Measurements from ENCODE around the gene GID4.
"Not testable (repeated sequence)": the region's sequence is repeated elsewhere in the genome, so short reads cannot be mapped to it uniquely, and the experiment has no call there.

Gene GID4

GRCh38 chr17:18038861-18039534 is at the start of gene GID4, which contains the start of gene ATPAF2:
Gene GID4 (plus strand): TSS chr17:18039408. CDS start chr17:18039465, 57 bp downstream.
Gene ATPAF2 (minus strand): TSS chr17:18039168. CDS start chr17:18039013, 155 bp downstream.
- DNase-seq: peak; percentile 94

- DNase-seq: no peak
These were observed 49.6 kb upstream of the GID4 start for GRCh38 chr17:17989618-17990017.

GRCh38 chr17:17990282-17990681 is 48.9 kb upstream of the GID4 start:
- DNase-seq: no peak

DNA sequence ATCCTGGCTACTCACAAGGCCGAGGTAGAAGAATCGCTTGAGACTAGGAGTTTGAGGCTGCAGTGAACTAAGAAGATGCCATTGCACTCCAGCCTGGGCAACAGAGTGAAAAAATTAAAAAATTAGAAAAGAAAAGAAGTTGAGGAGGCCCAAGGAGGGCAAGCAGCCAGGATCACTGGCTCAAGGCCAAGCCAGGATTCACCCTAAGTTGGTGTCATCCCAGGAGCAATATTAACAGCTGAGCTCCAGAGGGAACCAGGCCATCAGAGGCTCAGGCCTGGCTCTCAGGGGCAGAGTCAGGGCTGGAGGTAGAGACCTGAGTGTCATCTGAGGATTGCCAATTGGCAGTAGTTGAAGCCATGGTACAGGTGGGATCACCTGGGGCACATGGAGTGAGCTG is 45.8 kb upstream of the GID4 start:
- DNase-seq: no peak

DNA sequence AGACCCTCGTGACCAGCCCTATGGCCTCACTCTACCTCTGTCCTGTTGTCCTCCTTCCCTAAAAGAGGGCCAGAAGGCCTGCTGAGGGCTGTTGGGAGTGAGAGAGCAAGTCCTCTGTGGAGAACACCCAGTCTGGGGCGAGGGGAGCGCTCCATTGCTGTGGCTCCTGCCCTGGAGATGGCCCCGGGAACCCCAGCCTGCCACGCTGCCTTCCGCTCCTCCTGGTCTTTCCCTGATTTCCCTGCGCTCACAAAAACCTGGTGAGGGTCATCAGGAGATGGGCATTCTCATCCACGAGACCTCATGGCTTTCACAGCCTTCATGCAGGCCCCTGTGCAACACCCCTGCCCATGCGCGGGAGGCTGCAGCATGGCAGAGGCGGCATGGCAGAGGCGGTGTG is 45.4 kb upstream of the GID4 start:
- no peak for DNase-seq

DNA sequence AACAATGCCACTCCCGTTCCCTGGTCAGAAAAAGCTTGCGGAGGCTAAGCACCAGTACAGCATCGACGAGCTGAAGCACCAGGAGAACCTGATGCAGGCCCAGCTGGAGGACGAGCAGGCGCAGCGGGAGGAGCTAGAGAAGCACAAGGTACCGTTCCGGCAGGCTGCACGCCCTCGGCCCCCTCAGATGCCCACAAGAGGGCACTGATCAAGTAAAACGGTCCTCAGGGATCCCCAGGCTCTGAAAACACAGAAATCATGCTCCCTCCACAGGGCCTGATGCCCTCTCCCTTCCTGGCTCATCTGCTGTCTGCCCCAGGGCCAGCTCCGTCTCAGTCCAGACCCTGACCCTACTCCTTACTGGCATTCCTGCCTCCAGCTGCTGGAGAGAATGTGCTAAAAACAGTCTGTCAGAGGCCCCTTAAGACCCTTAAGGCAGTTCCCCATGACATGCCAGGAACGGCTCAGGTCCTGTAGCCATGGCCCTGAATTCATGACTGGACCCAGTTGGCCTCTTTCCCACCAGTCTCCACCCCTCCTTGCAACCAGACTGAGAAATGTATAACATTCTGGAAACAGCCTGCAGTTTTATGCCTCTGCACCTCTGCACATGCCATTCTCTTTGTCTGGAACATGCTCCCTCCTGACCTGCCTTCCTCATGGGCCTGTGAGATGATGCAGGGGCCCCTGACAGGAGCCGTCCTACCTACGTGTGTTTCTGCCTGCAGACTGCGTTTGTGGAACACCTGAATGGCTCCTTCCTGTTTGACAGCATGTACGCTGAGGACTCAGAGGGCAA is 44.7 kb upstream of the GID4 start:
- no peak for DNase-seq

GRCh38 chr17:17995887-17996286 is 43.3 kb upstream of the GID4 start:
- not testable (repeated sequence) for DNase-seq

DNA sequence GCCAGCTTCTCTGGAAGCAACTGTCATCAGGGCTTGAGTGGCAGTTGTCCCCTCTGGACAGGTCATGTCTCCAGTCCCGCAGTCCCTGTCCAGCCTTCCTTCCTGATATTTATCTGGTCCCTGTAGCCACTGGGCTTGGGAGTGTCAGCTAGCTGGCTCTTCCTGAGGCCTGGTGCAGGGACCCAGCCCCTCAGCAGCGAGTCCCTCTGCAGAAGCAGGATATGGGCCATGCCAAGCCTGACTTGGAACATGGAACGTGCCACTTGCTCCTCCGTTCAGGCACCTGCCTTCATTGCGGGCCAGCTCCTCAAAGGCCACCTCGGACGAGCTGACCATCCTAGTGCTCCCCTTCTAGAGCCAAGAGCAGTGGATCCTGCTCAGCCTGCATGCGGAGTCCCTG is 40.3 kb upstream of the GID4 start:
- DNase-seq: no peak

DNA sequence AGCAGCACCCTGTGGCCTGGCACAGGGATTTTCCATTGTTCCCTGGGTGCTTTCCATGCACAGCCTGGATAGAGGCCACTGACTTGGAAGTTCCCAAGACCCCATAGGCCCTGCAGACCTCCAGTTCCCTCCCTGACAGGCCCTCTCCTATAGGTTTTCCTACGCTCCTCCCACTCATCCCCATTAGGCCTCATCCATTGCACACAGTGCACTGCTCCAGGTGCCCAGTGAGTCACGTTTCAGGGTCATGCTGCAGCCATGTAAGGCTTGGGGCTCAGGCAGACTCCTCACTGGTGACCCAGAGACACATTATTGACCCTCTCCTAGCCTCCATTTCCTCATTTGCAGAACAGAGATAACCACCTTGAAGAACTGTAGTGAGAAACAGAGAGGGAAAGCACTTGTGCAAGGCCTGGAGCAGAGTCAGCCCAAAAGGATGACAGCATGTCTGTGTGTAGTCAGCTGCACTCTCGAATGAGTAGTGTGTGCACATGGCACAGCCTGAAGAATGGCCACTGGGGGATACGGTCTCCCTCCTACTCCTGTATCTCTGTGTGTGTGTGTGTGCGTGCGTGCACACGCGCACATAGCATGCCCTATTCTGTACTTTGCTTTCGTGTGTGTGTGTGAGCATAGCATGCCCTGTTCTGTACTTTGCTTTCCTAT is 39.7 kb upstream of the GID4 start:
- no peak for DNase-seq

DNA sequence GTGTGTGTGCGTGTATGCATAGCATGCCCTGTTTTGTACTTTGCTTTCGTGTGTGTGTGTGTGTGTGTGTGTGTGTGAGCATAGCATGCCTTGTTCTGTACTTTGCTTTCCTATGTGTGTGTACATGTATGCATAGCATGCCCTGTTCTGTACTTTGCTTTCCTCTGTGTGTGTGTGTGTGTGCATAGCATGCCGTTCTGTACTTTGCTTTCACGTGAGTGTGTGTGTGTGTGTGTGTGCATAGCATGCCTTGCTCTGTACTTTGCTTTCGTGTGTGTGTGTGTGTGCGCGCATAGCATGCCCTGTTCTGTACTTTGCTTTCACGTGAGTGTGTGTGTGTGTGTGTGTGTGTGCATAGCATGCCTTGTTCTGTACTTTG is 39.2 kb upstream of the GID4 start:
- no peak for DNase-seq

- no peak for DNase-seq
These were observed 37.0 kb upstream of the GID4 start for GRCh38 chr17:18002171-18002570.

DNA sequence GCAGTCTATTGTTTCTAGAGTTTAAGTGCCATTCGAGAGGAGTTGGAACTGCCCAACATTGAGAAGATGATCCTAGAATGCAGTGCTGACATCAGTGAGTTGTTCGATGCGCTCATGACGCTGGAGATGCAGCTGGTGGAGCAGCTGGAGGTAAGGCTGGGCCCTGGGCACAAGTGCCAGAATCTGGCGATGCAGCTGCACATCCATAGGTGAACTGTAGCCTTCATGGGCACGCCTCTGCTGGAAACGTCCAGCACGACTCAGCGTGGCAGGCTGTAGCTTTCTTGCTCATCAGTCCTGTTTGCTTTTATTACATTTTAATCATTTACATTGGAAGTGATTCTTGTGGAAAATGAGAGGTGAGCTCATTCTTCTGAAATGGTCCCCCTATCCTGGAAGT is 34.9 kb upstream of the GID4 start:
- DNase-seq: no peak

- no peak for DNase-seq
These were observed 34.3 kb upstream of the GID4 start for GRCh38 chr17:18004884-18005305.

DNA sequence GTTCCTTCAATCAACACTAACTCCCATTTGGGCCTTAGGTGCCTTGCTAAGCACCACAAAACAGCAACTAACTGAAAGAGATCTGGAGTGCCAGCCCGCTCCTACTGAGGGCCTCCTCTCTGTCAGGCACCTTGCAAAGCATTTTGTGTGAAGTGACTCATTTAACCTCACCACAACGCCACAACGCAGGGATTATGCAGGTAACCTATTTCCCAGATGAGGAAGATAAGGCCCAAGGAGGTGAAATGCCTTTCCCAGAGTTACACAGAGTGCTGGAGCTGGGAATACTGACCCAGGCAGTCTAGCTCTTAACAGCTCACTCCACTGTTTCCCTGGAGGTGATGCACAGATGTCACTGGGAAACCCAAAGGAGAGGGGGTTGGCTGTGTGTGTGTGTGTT is 33.7 kb upstream of the GID4 start:
- DNase-seq: no peak

- DNase-seq: no peak
These were observed 32.5 kb upstream of the GID4 start for GRCh38 chr17:18006495-18007239.

DNA sequence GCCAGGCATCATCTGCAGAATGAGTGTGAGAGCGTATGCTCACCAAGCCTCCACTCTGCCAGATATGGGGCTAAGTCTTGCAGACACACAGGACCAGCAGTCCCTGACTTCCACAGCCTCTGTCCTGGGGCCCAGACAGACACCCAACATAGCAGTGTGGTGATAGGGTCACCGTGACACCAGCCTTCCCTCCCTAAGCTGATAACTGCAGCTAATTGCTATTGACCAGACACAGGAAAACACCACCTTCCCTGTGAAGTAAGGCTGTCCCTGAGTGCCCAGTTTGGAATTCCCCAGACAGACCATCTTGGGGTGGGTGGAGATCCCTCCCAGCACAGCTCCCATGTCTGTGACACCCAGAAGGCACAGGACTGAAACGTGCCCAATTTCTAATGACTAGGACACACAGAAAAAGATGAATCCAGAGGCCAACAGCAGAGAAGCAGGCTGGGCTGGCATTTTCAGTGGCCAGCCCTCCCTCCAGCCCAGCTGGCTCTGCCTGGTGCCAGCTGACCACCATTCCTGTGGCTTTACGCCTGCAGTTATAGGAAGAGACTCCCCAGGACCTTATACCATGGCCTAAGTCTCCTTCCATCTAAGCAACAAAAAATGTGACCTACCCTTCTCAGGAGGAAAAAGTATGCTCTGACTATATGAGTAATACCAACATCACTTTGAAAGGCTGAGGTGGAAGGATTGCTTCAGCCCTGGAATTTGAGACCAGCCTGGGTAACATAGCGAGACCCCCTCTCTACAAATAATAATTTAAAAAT is 30.5 kb upstream of the GID4 start:
- DNase-seq: no peak

DNA sequence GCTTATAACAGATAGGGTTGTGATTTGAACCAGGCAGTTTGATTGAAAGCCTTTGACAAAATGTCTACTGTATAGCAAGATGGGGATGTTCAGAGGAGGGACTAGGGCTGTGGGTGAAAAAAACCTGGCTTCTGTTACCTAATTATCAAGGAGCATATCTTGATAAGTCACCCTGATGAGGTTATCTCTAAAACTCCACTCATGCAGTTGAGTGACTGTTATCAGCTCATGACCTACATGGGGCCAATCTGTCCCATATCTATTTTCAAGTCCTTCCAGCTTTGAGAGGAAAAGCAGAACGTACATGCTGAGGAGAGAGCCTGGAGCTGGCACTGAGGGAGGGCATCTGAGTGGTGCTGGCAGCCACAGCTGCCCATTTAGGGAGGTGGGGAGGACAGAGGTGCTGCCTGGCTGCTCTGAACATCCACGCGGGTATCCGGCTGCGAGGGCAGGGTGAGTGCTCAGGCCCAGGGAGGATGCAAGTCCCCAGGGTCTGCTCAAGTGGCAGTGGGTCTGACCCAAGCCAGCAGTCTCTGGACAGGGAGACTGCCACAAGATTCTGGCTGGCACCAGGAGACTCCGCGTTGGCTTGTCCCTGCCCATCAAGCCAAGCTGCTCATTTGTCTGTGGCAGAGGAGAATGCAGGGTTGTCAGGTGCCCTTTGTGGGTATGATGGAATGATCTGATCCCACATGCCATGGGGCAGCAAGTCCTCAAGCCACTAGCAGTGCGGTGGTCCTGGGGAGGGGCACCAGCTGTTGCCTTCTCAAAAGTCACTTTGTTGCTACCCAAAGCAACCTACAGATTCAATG is 29.4 kb upstream of the GID4 start:
- no peak for DNase-seq

GRCh38 chr17:18011286-18011685 is 27.9 kb upstream of the GID4 start:
- DNase-seq: no peak

GRCh38 chr17:18014006-18014405 is 25.2 kb upstream of the GID4 start:
- no peak for DNase-seq

GRCh38 chr17:18015593-18015992 is 23.6 kb upstream of the GID4 start:
- DNase-seq: no peak

DNA sequence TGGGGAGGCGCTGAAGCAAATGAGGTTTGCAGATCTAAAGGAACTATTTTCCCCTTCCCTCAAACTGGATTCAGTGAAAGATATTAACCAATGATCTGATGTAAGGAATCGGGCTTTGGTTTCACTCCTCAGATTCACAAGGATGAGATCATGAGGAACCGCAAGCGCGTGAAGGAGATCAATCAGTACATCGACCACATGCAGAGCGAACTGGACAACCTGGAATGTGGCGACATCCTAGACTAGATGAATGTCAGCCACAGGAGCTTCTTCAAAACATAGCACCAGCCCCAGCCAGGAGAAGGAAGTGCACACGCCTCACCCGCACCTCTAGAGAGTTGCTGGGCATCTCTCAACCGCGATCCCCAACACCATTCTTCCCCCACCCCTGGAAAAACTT is 22.8 kb upstream of the GID4 start:
- DNase-seq: no peak

DNA sequence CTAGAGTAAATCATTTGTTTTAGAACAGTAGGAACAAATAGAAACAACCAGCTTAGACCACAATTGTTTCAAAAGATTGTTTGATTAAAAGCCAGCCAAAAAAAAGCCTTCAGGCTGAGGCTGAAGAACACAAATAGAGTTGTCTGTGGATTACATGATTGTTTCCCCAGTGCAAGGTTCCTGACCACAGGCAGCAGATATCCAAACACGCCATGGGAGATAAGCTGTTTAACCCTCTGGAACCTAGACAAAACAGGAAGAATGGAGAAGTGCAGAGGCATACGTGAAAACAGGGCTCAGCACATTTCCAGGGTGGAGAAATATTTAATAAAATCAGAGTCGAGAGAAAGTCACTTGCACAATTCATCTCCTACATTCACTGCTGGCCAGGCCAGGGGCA is 21.2 kb upstream of the GID4 start:
- no peak for DNase-seq
